ENCODE measurements around the gene RGS14.

The RGS14 gene

GRCh38 chr5:177343777-177344176, 13.9 kb upstream of the RGS14 start:
- peaks cover 3% of the 10 kb centered on the region for H4K20me1 ChIP-seq (ENCODE audit: insufficient read depth, low read length, poor library complexity, severe bottlenecking)
- H3K4me3 ChIP-seq (ENCODE audit: low read length, poor library complexity, severe bottlenecking), result no peak overlapping the region
- no peak overlapping the region for H2AFZ ChIP-seq (ENCODE audit: low read length)
- no peaks in the 10 kb centered on the region for H3K9me3 ChIP-seq (ENCODE audit: insufficient read depth, low read depth, low read length)
- H3K4me1 ChIP-seq (ENCODE audit: insufficient read depth, low read length, poor library complexity, severe bottlenecking), result peaks cover 11% of the 10 kb centered on the region
- H3K36me3 ChIP-seq (ENCODE audit: insufficient read depth, low read length), result peaks cover 3% of the 10 kb centered on the region; the same call in 1 of the 2 replicates
- H3F3A ChIP-seq (ENCODE audit: low read depth), result no peaks in the 10 kb centered on the region
- H3K9ac ChIP-seq (ENCODE audit: low read depth, low read length, poor library complexity, severe bottlenecking), result no peak overlapping the region
- no peaks in the 10 kb centered on the region for H3K27me3 ChIP-seq (ENCODE audit: insufficient read depth, low read length, poor library complexity, severe bottlenecking)
- TF ChIP-seq CTCF (conservative IDR thresholded peaks at IDR 0.05; ENCODE audit: low read length), result no peak
- H3K79me2 ChIP-seq (ENCODE audit: insufficient read depth, low read length), result peaks cover 59% of the 10 kb centered on the region
- no peaks in the 10 kb centered on the region for H3K9me2 ChIP-seq (replicated peaks; ENCODE audit: low read depth, low read length)
- H3K4me2 ChIP-seq (ENCODE audit: low read depth, low read length, poor library complexity, severe bottlenecking), result no peak overlapping the region

- Histone ChIP-seq H3F3A (ENCODE audit: low read depth) (no peaks in the 10 kb centered on the region), H3K9ac (ENCODE audit: low read depth, low read length, poor library complexity, severe bottlenecking) (no peak overlapping the region), H3K9me3 (ENCODE audit: insufficient read depth, low read depth, low read length) (no peaks in the 10 kb centered on the region), H3K27me3 (ENCODE audit: insufficient read depth, low read length, poor library complexity, severe bottlenecking) (no peaks in the 10 kb centered on the region), H4K20me1 (ENCODE audit: insufficient read depth, low read length, poor library complexity, severe bottlenecking) (peaks cover 4% of the 10 kb centered on the region), H3K4me2 (ENCODE audit: low read depth, low read length, poor library complexity, severe bottlenecking) (no peak overlapping the region), H2AFZ (ENCODE audit: low read length) (no peak overlapping the region), H3K9me2 (replicated peaks; ENCODE audit: low read depth, low read length) (no peaks in the 10 kb centered on the region), H3K79me2 (ENCODE audit: insufficient read depth, low read length) (peaks cover 60% of the 10 kb centered on the region), H3K4me1 (ENCODE audit: insufficient read depth, low read length, poor library complexity, severe bottlenecking) (peaks cover 17% of the 10 kb centered on the region), H3K4me3 (ENCODE audit: low read length, poor library complexity, severe bottlenecking) (no peak overlapping the region), H3K36me3 (ENCODE audit: insufficient read depth, low read length) (peaks cover 3% of the 10 kb centered on the region; the same call in 1 of the 2 replicates)
- no peak for TF ChIP-seq CTCF (conservative IDR thresholded peaks at IDR 0.05; ENCODE audit: low read length)
- TF ChIP-seq EZH2phosphoT487 (IDR thresholded peaks at IDR 0.05; ENCODE audit: borderline replicate concordance), result no peak
Measured at GRCh38 chr5:177344891-177345290, 12.8 kb upstream of the RGS14 start.

- Histone ChIP-seq H3K4me1 (ENCODE audit: insufficient read depth, low read length, poor library complexity, severe bottlenecking) (peaks cover 24% of the 10 kb centered on the region), H3F3A (ENCODE audit: low read depth) (no peaks in the 10 kb centered on the region), H2AFZ (ENCODE audit: low read length) (no peak overlapping the region), H3K4me3 (ENCODE audit: low read length, poor library complexity, severe bottlenecking) (peak overlapping the region; percentile 51), H4K20me1 (ENCODE audit: insufficient read depth, low read length, poor library complexity, severe bottlenecking) (peaks cover 8% of the 10 kb centered on the region), H3K9me3 (ENCODE audit: insufficient read depth, low read depth, low read length) (no peaks in the 10 kb centered on the region), H3K9me2 (replicated peaks; ENCODE audit: low read depth, low read length) (no peaks in the 10 kb centered on the region), H3K9ac (ENCODE audit: low read depth, low read length, poor library complexity, severe bottlenecking) (peak overlapping the region; percentile 27), H3K4me2 (ENCODE audit: low read depth, low read length, poor library complexity, severe bottlenecking) (peak overlapping the region; percentile 69), H3K79me2 (ENCODE audit: insufficient read depth, low read length) (peaks cover 69% of the 10 kb centered on the region), H3K36me3 (ENCODE audit: insufficient read depth, low read length) (peaks cover 3% of the 10 kb centered on the region; the same call in 1 of the 2 replicates), H3K27me3 (ENCODE audit: insufficient read depth, low read length, poor library complexity, severe bottlenecking) (no peaks in the 10 kb centered on the region)
- TF ChIP-seq CTCF (conservative IDR thresholded peaks at IDR 0.05; ENCODE audit: low read length), result no peak
- no peak for TF ChIP-seq EZH2phosphoT487 (IDR thresholded peaks at IDR 0.05; ENCODE audit: borderline replicate concordance)
Measured at GRCh38 chr5:177346820-177347219, 10.9 kb upstream of the RGS14 start.
